ENCODE results near the gene ANKRD44.
A peak's percentile ranks its signal among the peaks of the same experiment; 100 is the strongest.
"Not testable (repeated sequence)": the region's sequence is repeated elsewhere in the genome, so short reads cannot be mapped to it uniquely, and the experiment has no call there.

Gene ANKRD44

GRCh38 chr2:197294260-197294659 lies 16.3 kb downstream of the ANKRD44 start:
- no peak for TF ChIP-seq CTCF (IDR thresholded peaks at IDR 0.05; ENCODE audit: control insufficient read depth, extremely low read depth, insufficient read depth)
- no peak overlapping the region for H3K4me3 ChIP-seq (ENCODE audit: low read depth, low read length)
- DNase-seq (ENCODE audit: low read depth): no peak

- TF ChIP-seq CTCF (IDR thresholded peaks at IDR 0.05; ENCODE audit: control insufficient read depth, extremely low read depth, insufficient read depth): no peak
- H3K4me3 ChIP-seq (ENCODE audit: low read depth, low read length): no peak overlapping the region
- DNase-seq (ENCODE audit: low read depth): no peak
Measured at GRCh38 chr2:197293252-197294007, 17.1 kb downstream of the ANKRD44 start.

- H3K4me3 ChIP-seq (ENCODE audit: low read depth, low read length): no peak overlapping the region
- no peak for DNase-seq (ENCODE audit: low read depth)
- no peak for TF ChIP-seq CTCF (IDR thresholded peaks at IDR 0.05; ENCODE audit: control insufficient read depth, extremely low read depth, insufficient read depth)
Measured at GRCh38 chr2:197292619-197293018, 18.0 kb downstream of the ANKRD44 start.

- H3K4me3 ChIP-seq (ENCODE audit: low read depth, low read length); DNase-seq (ENCODE audit: low read depth): not testable (repeated sequence)
Measured at GRCh38 chr2:197287596-197287932, 23.0 kb downstream of the ANKRD44 start.

- no peak overlapping the region for H3K4me3 ChIP-seq (ENCODE audit: low read depth, low read length)
- DNase-seq (ENCODE audit: low read depth): peak; percentile 87
- TF ChIP-seq CTCF (IDR thresholded peaks at IDR 0.05; ENCODE audit: control insufficient read depth, extremely low read depth, insufficient read depth): no peak
Measured at GRCh38 chr2:197286805-197287595, 23.6 kb downstream of the ANKRD44 start.

- no peak for TF ChIP-seq CTCF (IDR thresholded peaks at IDR 0.05; ENCODE audit: control insufficient read depth, extremely low read depth, insufficient read depth)
- H3K4me3 ChIP-seq (ENCODE audit: low read depth, low read length): no peak overlapping the region
- no peak for DNase-seq (ENCODE audit: low read depth)
Measured at GRCh38 chr2:197285361-197285760, 25.2 kb downstream of the ANKRD44 start.

- no peak for TF ChIP-seq CTCF (IDR thresholded peaks at IDR 0.05; ENCODE audit: control insufficient read depth, extremely low read depth, insufficient read depth)
- DNase-seq (ENCODE audit: low read depth): no peak
- H3K4me3 ChIP-seq (ENCODE audit: low read depth, low read length): no peak overlapping the region
Measured at GRCh38 chr2:197284956-197285355, 25.6 kb downstream of the ANKRD44 start.
